Prostate gland (tissue), 2 donors: ENCODE measurements around the gene ZNF316.

ENCODE experiments used
- CTCF ChIP-seq, 4 experiments: fragments of 200-600 bp in 2 of 4; fragments of 450-650 bp in 2 of 4; sonication (generic) in 2 of 4; IDR thresholded peaks; 1 replicate in 3 of 4; 2 replicates in 1 of 4; pipeline ENCODE4 v1.5.1; 2016 to 2019; ENCODE audit warnings: antibody characterized with exemption in 4 of 4, mild to moderate bottlenecking in 2 of 4, moderate library complexity in 2 of 4
- POLR2A ChIP-seq: fragments of 450-650 bp; IDR thresholded peaks from one replicate; pipeline ENCODE4 v1.6.1; 2016; ENCODE audit warnings: antibody characterized with exemption, mild to moderate bottlenecking
- POLR2AphosphoS5 ChIP-seq: sonication (generic); formaldehyde crosslinking; IDR thresholded peaks from one replicate; pipeline ENCODE4 v1.6.1; 2017; ENCODE audit warnings: antibody characterized with exemption

GRCh38 chr7:6608794-6609193 is 28.3 kb upstream of the ZNF316 start:
- TF ChIP-seq POLR2A (no peak), CTCF (IDR thresholded peaks at IDR 0.05) (no peak), POLR2AphosphoS5 (no peak)
